ENCODE data around the gene FAM47E.
"Not testable (repeated sequence)": the region's sequence is repeated elsewhere in the genome, so short reads cannot be mapped to it uniquely, and the experiment has no call there.

FAM47E gene

GRCh38 chr4:76278583-76278982 lies 27.1 kb downstream of the FAM47E start:
- ATAC-seq (ENCODE audit: low read depth) (no peak), DNase-seq (ENCODE audit: low spot score) (no peak)
- Histone ChIP-seq H3K4me1 (ENCODE audit: insufficient read depth, poor library complexity, severe bottlenecking) (peaks cover 4% of the 10 kb centered on the region), H3K36me3 (ENCODE audit: low read depth) (no peaks in the 10 kb centered on the region), H3K4me3 (ENCODE audit: severe bottlenecking) (no peak overlapping the region), H3K27me3 (ENCODE audit: insufficient read depth, poor library complexity, severe bottlenecking) (no peaks in the 10 kb centered on the region), H3K9me3 (ENCODE audit: severe bottlenecking) (no peaks in the 10 kb centered on the region), H3K27ac (ENCODE audit: poor library complexity, severe bottlenecking) (no peak overlapping the region)
- TF ChIP-seq CTCF (IDR thresholded peaks at IDR 0.05; ENCODE audit: poor library complexity, severe bottlenecking), result no peak

GRCh38 chr4:76279462-76279861 lies 27.9 kb downstream of the FAM47E start:
- H3K27ac ChIP-seq (ENCODE audit: poor library complexity, severe bottlenecking), result no peak overlapping the region
- peak; percentile 27 for TF ChIP-seq CTCF (IDR thresholded peaks at IDR 0.05; ENCODE audit: poor library complexity, severe bottlenecking)
- no peak for ATAC-seq (ENCODE audit: low read depth)
- H3K4me3 ChIP-seq (ENCODE audit: severe bottlenecking), result no peak overlapping the region
- H3K9me3 ChIP-seq (ENCODE audit: severe bottlenecking), result no peaks in the 10 kb centered on the region
- peaks cover 4% of the 10 kb centered on the region for H3K4me1 ChIP-seq (ENCODE audit: insufficient read depth, poor library complexity, severe bottlenecking)
- H3K27me3 ChIP-seq (ENCODE audit: insufficient read depth, poor library complexity, severe bottlenecking), result no peaks in the 10 kb centered on the region
- no peak for DNase-seq (ENCODE audit: low spot score)
- no peaks in the 10 kb centered on the region for H3K36me3 ChIP-seq (ENCODE audit: low read depth)

GRCh38 chr4:76280488-76281441 lies 29.2 kb downstream of the FAM47E start:
- peaks cover 4% of the 10 kb centered on the region for H3K4me1 ChIP-seq (ENCODE audit: insufficient read depth, poor library complexity, severe bottlenecking)
- no peak overlapping the region for H3K27ac ChIP-seq (ENCODE audit: poor library complexity, severe bottlenecking)
- H3K4me3 ChIP-seq (ENCODE audit: severe bottlenecking), result no peak overlapping the region
- H3K36me3 ChIP-seq (ENCODE audit: low read depth), result no peaks in the 10 kb centered on the region
- DNase-seq (ENCODE audit: low spot score) (no peak), ATAC-seq (ENCODE audit: low read depth) (no peak)
- TF ChIP-seq CTCF (IDR thresholded peaks at IDR 0.05; ENCODE audit: poor library complexity, severe bottlenecking), result no peak
- no peaks in the 10 kb centered on the region for H3K9me3 ChIP-seq (ENCODE audit: severe bottlenecking)
- no peaks in the 10 kb centered on the region for H3K27me3 ChIP-seq (ENCODE audit: insufficient read depth, poor library complexity, severe bottlenecking)

GRCh38 chr4:76281594-76281993 lies 30.1 kb downstream of the FAM47E start:
- H3K27ac ChIP-seq (ENCODE audit: poor library complexity, severe bottlenecking); H3K36me3 ChIP-seq (ENCODE audit: low read depth); H3K4me1 ChIP-seq (ENCODE audit: insufficient read depth, poor library complexity, severe bottlenecking); ATAC-seq (ENCODE audit: low read depth); H3K27me3 ChIP-seq (ENCODE audit: insufficient read depth, poor library complexity, severe bottlenecking); DNase-seq (ENCODE audit: low spot score); H3K4me3 ChIP-seq (ENCODE audit: severe bottlenecking); H3K9me3 ChIP-seq (ENCODE audit: severe bottlenecking): not testable (repeated sequence)

- no peak overlapping the region for H3K27ac ChIP-seq (ENCODE audit: poor library complexity, severe bottlenecking)
- no peak for TF ChIP-seq CTCF (IDR thresholded peaks at IDR 0.05; ENCODE audit: poor library complexity, severe bottlenecking)
- no peaks in the 10 kb centered on the region for H3K9me3 ChIP-seq (ENCODE audit: severe bottlenecking)
- no peak overlapping the region for H3K4me3 ChIP-seq (ENCODE audit: severe bottlenecking)
- no peaks in the 10 kb centered on the region for H3K27me3 ChIP-seq (ENCODE audit: insufficient read depth, poor library complexity, severe bottlenecking)
- no peaks in the 10 kb centered on the region for H3K36me3 ChIP-seq (ENCODE audit: low read depth)
- no peaks in the 10 kb centered on the region for H3K4me1 ChIP-seq (ENCODE audit: insufficient read depth, poor library complexity, severe bottlenecking)
- ATAC-seq (ENCODE audit: low read depth) (no peak), DNase-seq (ENCODE audit: low spot score) (no peak)
Observed at GRCh38 chr4:76282941-76283689, 31.6 kb downstream of the FAM47E start.

Data from RWPE2 (cell line).